ENCODE results near the gene STARD13. TPM values are rescaled to one million over a fixed set of nuclear protein-coding genes. Genes with fewer than 3 reads are reported as not detected.

Gene STARD13
- total RNA-seq, 1 experiment from 2014 or later = 2.1 TPM

GRCh38 chr13:33132644-33133440, 152.7 kb downstream of the STARD13 start:
- TF ChIP-seq CTCF (conservative IDR thresholded peaks at IDR 0.05) = no peak
- Histone ChIP-seq H2AK5ac (ENCODE audit: insufficient read length, low read length) (no peak overlapping the region), H2BK5ac (ENCODE audit: insufficient read length, low read length) (no peak overlapping the region), H3K79me1 (ENCODE audit: insufficient read depth, low read depth, low read length, poor library complexity, severe bottlenecking) (no peaks in the 10 kb centered on the region), H3K9ac (ENCODE audit: extremely low read depth, insufficient read length, low read length) (no peak overlapping the region), H3K23ac (ENCODE audit: insufficient read length, low read depth, low read length) (no peak overlapping the region), H3K27me3 (ENCODE audit: insufficient read depth, low read length) (no peaks in the 10 kb centered on the region), H3K79me2 (ENCODE audit: insufficient read depth, low read length) (no peaks in the 10 kb centered on the region), H4K91ac (ENCODE audit: insufficient read length, low read depth, low read length) (no peak overlapping the region), H2BK12ac (ENCODE audit: insufficient read length, low read depth, low read length) (no peak overlapping the region), H3K56ac (ENCODE audit: insufficient read length, low read depth, low read length) (no peak overlapping the region), H4K5ac (ENCODE audit: insufficient read length, low read depth, low read length) (no peak overlapping the region), H3T11ph (ENCODE audit: low read length) (no peak overlapping the region), H3K9me3 (ENCODE audit: control insufficient read depth, low read depth, low read length) (no peaks in the 10 kb centered on the region), H3K23me2 (ENCODE audit: insufficient read length, low read depth, low read length, poor library complexity, severe bottlenecking) (no peaks in the 10 kb centered on the region), H2BK15ac (ENCODE audit: low read depth, low read length) (no peak overlapping the region), H4K20me1 (ENCODE audit: control insufficient read depth, insufficient read depth, insufficient read length) (no peaks in the 10 kb centered on the region), H2BK120ac (ENCODE audit: low read depth, low read length, poor library complexity, severe bottlenecking) (no peak overlapping the region), H2AFZ (ENCODE audit: low read length) (no peak overlapping the region), H2BK20ac (ENCODE audit: low read depth, low read length, poor library complexity, severe bottlenecking) (no peak overlapping the region), H3K14ac (ENCODE audit: insufficient read depth, low read length) (no peak overlapping the region), H4K8ac (replicated peaks; ENCODE audit: insufficient read length, low read depth, low read length) (no peak overlapping the region), H3K27ac (ENCODE audit: insufficient read length, low read depth, low read length) (no peak overlapping the region), H3K4me1 (ENCODE audit: insufficient read depth, low read length) (no peaks in the 10 kb centered on the region), H3K18ac (ENCODE audit: insufficient read length, low read depth, low read length) (no peak overlapping the region), H3K4me2 (ENCODE audit: insufficient read depth, insufficient read length, low read length) (no peak overlapping the region), H3K4ac (ENCODE audit: low read depth, low read length) (no peak overlapping the region)
- Mint-ChIP-seq H3K27ac (no peak overlapping the region), H3K4me1 (no peaks in the 10 kb centered on the region), H3K4me3 (no peak overlapping the region), H3K9me3 (peaks cover 5 to 7% of the 10 kb centered on the region in 2 experiments), H3K36me3 (ENCODE audit: insufficient read depth in 1 of 3, low read depth in 3 of 3) (peaks cover 2 to 10% (median 5%) of the 10 kb centered on the region in 3 experiments; a peak in 6 of 7 replicates), H3K27me3 (ENCODE audit: low read depth) (no peaks in the 10 kb centered on the region)
- no CpG with 5 or more reads among the region's 1 CpG for WGBS (ENCODE audit: extremely low coverage, insufficient read length, low lambda C conversion rate)
- DNase-seq = no peak

Data from H9 (cell line).